GM19240 (cell line): ENCODE measurements around the gene ZDHHC8.

ENCODE experiments used
- DNase-seq: peaks from one replicate; pipeline ENCODE4 v3.0.0; 2011; ENCODE audit warnings: low spot score; ENCODE audit not compliant: insufficient read length

Gene ZDHHC8

GRCh38 chr22:20142711-20143621 lies 11.4 kb downstream of the ZDHHC8 start:
- DNase-seq, result no peak

DNA sequence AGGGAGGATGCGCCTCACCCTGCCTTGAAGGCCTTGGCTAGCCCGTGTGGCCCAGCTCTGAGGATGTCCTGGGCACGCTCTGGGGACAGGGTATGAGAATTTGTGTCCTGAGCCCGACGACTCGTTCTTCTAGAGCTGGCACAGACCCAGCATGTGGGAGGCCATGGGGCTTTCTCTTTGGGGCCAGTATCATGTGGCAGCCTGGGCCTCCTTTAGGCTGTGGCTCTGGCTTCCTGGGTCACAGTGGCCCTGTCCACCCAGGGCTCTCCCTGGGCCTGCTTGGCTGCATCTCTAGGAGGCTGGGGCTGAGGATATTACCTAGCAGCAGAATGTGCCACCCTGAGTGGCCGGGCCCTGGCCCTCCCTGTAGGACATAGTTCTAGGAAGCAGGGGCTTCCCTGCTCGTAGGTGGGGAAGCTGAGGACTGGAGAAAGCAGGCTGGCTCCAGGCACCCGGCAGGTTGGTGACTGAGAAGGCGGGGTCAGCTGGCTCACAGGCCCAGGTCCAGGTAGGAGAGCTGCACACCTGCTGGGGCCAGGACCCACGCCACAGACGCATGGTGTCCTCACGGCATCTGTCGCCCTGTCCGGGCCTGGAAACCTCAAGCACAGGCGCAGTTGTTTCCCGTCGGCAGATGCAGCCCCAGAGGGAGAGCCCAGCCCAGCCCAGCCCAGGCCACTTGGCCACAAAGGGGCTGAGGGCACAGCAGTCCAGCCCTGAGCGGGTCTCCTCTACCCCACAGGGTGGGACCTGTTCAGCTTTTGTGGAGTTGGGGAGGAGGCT lies 12.5 kb downstream of the ZDHHC8 start:
- no peak for DNase-seq

GRCh38 chr22:20145206-20145831 lies 13.7 kb downstream of the ZDHHC8 start:
- DNase-seq, result no peak

- DNase-seq, result no peak
These were observed 14.2 kb downstream of the ZDHHC8 start for GRCh38 chr22:20145832-20146223.

GRCh38 chr22:20146777-20147176 lies 15.2 kb downstream of the ZDHHC8 start:
- no peak for DNase-seq

- no peak for DNase-seq
These were observed 15.8 kb downstream of the ZDHHC8 start for GRCh38 chr22:20147237-20147988.

- DNase-seq, result no peak
These were observed 16.8 kb downstream of the ZDHHC8 start for GRCh38 chr22:20148414-20148813.

DNA sequence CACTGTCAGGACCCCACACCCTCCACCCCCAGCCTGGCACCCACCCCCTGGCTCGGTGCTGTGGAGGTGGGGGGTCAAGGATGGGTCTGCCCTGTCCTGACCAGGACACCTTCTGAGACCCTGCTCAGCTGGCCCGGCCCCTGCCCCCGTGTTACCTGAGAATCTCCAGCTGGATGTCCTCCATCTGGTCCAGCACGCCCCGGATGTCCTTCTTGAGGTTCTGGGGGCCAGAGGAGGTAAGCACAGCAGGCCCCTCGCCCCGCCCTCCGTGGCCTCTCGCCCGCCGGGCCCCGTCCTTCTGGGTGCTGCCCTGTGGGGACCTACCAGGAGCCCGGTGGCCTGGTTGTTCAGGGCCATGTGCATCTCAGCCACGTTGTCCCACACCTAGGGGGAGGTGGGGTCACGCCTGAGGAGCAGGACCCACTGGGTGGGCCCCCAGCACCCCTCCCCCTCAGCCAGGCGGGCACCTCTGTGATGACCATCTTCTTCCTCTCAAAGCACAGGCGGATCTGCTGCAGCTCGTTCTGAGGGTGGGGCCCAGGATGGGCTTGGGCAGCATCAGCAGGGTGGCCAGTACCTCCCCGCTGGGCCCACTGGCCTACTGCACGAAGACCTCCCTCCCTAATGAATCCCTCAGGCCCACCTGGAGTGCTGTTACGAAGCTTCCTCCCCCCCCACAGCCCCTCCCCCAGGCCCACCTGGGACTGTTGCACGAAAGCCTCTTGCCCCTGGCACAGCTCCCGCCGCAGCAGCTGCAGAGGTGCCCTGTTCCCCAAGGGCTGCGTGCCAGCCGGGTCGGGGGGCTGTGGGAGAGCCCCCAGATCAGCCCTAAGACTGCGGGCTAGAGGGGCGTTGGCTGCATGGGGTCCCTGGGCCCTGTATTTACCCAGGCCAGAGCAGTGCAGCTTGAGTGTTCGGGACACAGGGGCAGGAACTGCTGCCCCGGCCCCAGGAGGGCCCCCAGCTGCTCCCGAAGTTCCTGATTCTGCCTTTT lies 17.9 kb downstream of the ZDHHC8 start:
- DNase-seq, result no peak

GRCh38 chr22:20150381-20151275 lies 19.0 kb downstream of the ZDHHC8 start, which contains the start of gene CCDC188:
TSS of gene CCDC188 (minus strand) at chr22:20151055. CDS start at chr22:20150986, 69 bp downstream.
- DNase-seq, result no peak

- no peak for DNase-seq
These were observed 19.6 kb downstream of the ZDHHC8 start for GRCh38 chr22:20151276-20151588.

DNA sequence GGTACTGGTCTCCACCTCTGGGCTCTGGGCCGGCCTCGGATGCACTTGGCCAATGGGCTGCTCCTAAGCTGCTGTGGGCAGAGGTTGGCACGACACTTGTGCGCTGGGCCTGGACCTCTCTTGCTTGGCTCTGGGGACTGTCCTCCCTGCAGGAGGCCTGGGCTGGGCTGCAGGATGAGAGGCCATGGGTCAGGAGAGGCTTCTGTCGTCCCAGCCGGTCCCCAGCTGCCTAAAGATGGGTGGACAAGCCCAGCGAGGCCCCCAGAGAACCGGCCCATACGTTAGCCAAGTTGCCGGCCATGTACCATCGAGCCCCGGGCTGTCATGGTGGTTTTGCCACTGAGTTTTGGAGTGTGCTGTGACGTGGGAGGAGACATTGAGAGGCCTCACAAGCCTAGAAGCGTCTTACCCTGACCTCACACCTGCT lies 20.9 kb downstream of the ZDHHC8 start:
- DNase-seq, result no peak

- no peak for DNase-seq
These were observed 22.3 kb downstream of the ZDHHC8 start for GRCh38 chr22:20153945-20154344.

- no peak for DNase-seq
These were observed 23.1 kb downstream of the ZDHHC8 start for GRCh38 chr22:20154602-20155187.

GRCh38 chr22:20155330-20156041 lies 23.9 kb downstream of the ZDHHC8 start:
- DNase-seq, result no peak

DNA sequence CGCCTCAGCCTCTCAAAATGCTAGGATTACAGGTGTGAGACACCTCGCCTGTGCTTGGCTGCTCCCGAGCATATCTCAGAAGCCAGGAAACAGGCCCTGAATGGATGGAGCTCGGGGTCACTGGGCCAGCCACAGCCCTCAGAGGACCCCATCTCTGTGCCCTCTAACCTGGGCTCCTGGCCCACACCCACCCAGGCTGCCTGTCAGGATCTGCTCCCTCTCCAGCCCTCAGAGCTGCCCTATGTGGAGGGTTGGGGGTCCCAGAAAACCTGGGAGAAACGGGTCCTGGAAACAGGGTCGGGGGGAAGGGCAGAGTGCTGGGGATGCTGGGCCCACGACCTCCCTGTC lies 24.4 kb downstream of the ZDHHC8 start:
- DNase-seq, result no peak

- peak; percentile 99 for DNase-seq
These were observed 25.2 kb downstream of the ZDHHC8 start for GRCh38 chr22:20156611-20157429.
